Fibroblast of upper back skin (primary cell): ENCODE results near the gene GPRC5D.

Source experiments
- DNase-seq: peaks from one replicate; pipeline ENCODE4 v3.0.0-alpha.2; 2013

The GPRC5D gene

DNA sequence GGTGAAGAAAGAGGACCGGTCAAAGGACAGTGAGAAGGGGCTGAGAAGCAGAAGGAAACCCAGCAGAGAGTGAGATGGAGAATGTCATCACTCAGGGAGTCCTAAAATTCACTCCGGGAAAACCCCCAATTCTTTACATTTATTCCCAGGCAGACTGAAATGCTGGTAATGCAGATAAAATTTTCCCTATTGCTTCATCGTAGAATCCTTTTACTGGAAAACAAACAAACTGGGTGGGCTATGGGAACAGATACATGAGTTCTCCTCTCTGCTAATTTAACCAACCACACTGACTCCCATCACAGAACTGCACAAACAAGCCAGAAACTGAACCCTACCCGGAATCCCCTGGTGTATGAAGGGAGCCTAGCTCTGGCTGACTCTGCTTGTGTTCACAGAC lies 27.2 kb upstream of the GPRC5D start:
- peak; percentile 15 for DNase-seq

DNA sequence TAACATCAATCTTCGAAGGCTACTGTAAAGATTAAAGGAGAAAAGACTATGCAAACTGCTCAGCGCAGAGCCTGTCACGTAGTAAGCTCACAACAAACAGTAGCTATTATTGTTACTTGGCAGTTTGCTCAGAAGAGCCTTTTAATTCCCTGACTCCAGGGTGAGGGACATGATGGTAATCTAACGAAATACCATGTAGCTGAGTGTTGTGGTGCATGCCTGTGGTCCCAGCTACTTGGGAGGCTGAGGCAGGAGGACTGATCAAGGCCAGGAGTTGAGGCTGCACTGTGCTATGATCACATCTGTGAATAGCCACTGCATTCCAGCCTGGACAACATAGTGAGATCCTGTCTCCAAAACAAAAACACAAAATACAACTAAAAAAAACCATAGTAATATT lies 25.3 kb upstream of the GPRC5D start:
- no peak for DNase-seq

DNA sequence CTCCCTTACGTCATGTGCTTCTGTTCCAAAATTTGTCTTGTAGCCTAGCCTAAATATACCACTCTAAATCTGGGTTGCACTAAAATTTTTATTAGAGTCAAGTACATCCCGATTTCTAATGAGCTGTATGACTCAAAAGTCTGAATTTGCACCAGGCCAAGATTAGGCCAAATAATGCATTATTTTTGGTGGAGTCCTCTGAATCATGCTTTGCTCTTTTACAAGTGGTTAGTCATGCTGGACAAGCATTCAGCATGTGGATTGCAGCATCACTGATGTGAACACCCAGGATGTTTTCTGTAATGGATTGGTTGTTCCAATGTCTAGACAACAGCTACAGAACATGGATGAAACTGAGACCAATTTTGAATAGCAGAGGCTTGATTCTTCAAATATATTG lies 24.4 kb upstream of the GPRC5D start:
- peak; percentile 92 for DNase-seq

DNA sequence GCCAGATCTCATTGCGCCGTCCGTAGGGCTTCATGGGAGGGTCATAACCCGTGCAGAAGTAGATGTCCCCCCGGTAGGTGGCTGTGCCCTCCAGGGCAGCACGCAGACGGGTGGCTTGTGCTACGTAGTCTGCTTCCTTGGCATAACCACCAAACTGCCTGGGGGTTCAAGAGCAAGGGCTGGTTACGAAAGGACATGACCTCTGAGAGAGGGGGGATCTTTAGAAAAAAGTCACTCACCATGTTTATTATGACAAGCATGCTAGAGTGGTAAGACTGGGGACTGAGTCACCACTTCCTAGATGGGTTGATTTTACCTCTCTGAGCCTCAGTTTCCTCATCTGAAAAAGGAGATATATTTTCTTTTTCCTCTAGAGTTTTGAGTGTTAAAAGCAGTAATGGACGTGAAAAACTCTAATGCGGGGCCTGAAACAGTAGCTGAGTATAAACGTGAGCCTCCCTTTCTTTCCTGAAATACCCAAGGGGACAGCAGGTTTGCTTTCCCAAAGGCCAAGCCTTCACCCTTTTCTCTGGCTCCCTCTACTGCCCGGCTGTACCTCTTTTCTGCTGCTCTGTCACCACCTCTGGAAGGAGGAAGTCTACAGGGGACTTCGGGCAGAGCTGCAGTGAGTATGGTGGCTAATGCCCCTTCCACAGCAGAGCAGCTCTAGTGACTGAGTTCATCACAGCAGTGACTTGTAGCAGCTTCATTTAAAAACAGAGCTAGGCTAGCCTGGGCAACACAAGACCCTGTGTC lies 23.5 kb upstream of the GPRC5D start:
- DNase-seq = peak; percentile 48

DNA sequence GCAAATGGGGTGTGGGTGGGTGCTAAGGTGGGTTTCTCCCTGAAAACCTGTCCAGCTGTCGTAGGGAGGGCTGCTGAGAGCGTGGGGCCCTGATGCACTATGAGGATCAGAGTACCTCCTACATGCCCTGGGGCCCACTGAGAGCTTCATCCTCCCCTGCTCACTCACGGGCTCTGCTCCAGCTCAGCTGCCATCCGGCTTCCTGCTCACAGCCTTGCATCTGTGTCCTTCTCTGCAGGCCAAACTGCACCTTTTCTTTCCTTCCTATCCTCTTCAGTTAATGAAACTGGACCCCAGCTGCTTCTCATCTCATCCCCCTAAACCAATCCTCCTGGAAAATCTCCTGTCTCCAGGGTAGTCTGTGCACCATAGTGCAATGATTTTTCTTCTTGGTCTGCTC lies 22.2 kb upstream of the GPRC5D start:
- DNase-seq = no peak

DNA sequence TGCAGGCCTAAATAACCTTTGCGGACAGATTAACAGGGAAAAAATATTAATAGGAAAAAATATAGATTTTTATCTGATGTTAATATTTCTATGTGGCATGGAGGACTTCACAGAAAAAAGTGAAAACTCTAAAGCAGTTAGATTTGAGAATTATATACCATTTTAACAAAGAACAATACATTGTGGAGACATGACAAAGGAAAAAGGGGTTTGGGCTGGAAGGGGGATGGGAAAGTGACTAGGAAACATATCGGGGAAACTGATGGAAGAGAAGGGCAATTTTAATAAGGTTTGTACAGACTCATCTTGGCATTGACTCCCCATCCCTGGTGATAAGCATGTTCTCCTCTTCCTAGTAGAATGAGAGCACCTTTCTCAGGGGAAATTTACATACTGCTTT lies 21.0 kb upstream of the GPRC5D start:
- DNase-seq = no peak

DNA sequence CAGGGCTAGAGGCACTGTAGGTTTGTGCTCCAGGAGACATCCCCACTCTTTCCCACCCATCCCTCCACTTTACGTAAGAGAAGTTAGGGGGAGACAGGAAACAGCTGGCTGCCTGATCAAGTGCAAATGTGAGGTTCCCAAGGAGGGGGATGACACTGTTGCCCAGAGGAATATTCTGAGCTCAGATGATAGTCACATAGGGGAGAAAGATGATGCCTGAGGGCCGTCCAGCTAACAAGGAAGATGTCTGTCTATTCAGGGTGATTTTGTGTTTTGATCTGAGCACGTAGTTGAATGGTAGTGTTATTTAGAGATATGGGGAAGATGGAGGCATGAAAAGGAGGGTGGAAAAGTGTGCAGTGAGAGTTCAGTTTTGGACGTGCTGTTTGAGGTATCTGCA lies 13.9 kb upstream of the GPRC5D start:
- DNase-seq = no peak

DNA sequence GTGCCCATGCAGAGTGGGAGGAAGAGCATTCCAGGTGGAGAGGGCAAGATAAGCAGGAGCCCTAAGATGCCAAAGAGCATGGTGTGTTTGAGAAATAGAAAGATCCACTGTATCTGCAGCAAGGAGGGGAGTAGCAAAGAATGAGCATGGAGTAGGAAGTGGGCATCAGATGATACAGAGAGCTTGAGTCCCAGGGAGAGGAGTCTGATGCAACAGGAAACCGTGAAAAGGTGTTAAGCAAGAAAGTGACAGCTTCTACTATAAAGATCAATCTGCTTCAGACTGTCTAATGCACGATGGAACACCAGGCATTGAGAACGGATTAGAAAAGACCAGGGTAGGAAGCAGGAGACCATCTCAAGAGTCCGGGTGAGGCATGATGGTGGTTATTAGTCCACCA lies 12.3 kb upstream of the GPRC5D start:
- no peak for DNase-seq

DNA sequence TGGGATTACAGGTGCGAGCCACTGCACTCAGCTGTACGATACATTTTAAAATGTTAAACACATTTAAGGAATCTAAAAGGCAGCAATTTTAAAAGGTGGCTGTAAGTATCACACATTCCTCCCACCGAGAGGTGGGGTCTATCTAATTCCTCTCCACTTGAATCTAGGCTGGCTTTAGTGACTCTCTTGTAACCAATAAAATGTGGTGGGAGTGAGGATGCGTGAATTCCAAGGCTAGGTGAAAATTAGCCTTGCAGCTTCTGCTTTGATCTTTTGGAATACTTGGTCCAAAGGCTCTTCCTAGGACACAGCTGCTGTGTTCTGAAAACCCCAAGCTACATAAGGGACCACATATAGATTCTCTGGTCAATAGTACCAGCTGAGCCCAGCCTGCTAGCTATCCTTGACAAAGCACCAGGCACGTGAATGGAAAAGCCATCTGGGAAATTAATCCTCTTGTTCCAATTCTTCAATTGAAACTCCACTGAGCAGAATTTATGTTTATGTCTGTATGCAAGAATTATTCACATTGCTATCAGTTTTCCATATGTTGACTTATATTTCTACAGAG lies 8.8 kb upstream of the GPRC5D start:
- no peak for DNase-seq

DNA sequence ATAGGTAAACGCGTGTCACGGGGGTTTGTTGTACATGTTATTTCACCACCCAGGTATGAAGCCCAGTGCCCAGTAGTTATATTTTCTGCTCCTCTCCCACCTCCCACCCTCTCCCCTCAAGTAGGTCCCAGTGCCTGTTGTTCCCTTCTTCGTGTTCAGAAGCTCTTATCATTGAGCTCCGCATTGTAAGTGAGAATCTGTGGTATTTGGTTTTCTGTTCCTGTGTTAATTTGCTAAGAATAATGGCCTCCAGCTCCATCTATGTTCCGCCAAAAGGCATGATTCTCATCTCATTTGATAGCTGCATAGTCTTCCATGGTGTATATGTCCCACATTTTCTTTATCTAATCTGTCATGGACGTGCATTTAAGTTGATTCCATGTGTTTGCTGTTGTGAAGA lies 6.9 kb upstream of the GPRC5D start:
- DNase-seq = no peak

DNA sequence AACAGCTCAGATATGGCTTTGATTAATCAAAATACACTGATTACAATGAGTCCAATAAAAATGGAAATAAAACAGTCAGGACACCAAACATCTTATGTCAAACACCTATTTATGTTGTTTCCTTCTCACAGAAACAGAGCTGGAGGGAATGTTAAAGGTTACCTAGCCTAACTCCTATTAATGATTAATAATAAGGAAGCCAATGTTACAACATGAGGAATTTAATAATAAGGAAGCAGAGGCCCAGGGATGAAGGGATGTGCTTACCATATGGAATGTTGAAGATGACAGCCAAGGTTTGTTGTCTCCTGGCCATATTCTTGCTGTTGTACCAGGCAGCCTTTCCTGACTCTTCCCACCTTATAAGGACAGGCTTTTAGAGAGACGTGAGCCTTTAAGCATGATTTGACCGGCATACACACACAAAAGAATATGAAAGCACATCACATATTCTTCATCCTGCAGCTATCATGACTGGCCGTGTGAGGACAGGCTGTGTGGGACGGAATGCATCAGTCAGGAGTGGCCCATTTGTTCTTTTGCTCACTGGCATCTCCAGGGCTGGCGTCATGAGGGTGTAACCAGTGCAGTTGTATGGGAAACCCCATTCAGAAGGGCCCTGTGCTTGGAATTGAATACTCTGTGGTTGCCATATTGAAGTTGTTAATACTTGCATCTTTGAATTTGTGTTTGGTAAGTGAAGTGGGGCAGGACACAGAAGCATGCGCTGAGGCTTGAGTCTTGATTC lies 3.1 kb upstream of the GPRC5D start:
- no peak for DNase-seq

DNA sequence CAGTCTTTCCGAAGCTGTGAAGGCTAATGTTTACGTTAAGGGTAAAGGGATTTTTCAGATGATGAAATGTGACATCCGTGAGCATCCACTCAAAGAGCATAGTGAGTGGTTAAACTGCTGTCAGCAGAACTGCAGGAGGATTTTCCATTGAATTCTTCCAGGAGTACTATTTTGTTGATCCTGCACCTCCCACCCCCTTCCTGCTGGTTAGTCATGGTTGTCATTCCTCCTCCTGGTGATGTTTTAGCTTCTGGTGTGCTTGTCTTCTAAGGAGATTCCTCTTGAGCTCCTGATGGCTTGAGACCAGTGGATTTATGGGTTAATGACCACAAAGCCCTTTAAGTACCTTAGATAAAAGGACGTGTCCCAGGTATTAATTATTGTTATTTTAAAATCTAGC lies 2.4 kb upstream of the GPRC5D start:
- peak; percentile 35 for DNase-seq

DNA sequence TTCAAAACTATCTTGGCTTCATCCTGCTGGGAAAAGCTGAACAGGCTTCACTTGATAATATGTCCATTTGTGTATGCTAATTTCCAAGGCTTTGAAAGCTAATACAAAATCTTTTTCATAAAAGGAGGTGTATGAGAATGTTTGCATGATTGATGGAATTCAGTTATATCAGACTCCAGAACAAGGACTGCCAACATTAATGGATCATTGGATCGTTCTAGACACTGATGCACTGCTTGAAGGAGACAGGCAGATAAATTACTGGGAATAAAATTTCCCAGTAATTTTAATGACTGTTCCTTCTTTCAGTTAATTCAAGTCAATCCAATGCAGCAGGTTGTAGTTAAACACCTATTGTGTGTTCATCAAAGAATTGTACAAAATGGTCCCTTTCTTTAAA lies 466 bp downstream of the GPRC5D start:
- no peak for DNase-seq

DNA sequence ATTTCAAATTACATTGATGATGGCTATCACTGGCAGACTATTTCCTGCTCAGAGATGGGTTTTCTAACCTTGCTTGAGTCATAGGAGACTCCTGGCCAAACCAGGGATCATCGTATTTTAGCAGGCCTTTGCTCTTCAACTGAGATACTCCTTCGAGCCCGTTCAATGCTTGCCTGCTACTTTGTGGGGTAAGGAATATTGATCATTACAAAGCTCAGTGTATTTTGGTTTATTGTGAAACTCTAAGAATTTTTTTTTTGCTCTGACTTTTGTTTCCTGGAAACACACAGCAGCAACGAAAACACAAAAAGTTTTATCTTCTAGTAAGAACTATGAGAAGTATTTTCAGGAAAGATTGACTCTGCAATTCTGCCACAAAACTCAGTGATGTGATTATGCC lies 4.1 kb downstream of the GPRC5D start:
- no peak for DNase-seq

DNA sequence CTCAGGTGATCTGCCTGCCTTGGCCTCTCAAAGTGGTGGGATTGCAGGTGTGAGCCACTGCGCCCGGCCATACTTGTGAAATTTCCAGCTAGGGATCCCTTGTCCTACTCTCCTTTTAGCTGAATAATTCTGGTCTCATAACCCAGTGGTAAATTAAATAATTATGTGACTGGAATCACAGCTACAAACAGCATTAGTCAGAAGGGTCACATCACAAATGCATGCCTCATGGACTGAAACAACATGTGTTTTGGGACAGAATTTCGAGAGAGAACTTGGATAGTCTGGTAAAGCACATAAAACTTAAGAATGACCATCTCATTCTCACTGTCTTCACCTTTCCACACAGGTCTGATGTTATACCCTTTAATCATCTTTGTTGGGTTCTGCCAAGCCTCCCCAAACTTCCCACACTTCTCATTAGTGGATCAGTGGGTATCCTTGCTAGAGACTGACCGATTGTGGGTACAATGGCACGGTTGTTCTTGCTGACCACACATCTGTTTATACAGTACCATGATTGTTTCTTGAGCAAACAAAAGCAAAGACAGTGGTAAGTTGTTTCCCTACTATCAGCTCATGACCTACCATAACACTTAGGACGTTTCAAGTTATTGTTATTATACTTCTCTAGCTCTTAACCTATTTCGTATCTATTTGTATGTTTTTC lies 5.1 kb downstream of the GPRC5D start:
- DNase-seq = no peak

DNA sequence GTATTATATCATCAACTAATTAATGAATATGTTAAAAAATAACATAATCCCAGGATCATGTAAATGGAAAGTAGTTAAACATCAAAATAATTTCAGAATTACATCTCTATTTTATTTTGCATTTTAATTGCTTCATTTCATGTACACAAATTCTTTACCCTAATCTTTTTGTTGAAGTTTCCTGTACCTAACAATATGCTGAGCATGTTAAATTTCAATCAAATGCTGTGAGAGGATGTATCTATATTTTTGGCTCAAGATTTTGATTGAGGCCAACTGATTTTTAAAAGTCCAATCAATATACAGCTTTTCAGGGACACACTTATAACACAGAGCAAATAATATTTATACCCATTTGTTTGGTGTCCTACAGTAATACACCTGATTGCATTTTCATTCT lies 6.4 kb downstream of the GPRC5D start:
- no peak for DNase-seq

DNA sequence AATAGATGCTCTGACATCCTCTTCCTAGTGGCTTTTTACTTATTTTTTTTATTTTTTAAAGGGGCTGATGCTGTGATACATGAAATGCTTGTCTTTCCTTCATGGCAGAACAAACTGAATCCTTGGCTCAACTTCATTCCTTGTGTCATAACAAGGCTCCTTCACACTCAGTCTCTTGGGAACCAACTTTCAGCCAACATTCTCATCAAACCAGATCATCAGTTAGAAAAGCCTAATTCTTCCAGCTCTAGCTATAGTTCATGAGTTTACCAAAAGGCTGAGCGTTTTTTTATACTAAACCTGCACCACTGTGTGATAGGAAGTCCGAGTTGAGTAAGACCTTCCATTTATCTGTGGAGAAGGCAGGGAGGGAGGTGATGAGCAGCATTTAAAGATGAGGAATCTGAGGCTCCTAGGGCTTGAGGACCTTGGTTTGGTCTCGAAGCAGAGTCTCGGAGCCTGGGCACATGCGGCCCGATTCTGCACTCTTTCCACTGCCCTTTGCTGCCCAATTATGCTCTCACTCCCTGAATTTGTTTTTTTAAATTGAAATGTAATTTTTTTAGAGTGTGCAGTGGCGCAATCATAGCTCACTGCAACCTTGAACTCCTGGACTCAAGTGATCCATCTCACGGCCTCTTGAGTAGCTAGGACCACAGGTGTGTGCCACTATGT lies 8.2 kb downstream of the GPRC5D start:
- DNase-seq = peak; percentile 52

DNA sequence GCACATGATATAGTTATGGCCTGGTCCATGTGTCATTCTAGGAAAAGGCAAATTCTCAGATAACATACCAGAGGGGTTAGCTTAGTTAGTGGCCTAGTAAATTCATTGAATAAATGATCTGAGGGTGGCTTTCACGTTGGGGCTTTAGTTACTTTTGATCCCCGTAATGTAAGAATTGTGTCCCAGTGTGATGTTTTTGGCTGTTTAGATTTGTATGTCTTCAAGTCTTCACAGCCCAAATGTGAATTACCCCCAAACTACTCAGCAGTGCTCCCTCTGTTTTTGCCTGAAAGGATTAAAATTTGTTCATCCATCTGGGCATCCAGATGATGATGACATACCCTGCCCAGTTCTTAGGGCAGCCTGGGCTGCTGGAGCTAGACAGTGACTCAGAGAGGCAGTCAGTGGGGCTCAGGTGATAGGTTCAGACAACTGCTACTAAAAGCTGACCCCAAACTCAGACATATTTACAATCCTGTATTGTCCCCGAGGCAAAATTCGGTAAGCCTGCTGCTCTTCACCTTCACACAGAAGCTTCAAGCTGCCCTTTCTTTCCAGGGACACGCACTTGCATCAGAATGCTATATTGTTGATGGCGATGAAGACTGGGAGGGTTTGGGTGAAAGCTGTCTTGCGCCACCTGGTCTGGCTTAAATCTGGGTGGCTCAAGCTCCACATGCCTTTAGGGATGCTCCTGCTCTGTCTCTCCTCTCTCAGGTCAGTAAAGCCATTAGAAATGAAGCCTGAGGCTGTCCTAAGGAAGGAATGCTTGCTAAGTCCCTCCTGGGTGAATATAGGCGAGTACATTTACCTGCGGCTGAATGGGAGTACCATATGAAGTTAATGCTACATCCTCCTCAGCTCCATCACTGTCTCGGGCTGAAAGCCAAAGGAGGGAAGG lies 10.3 kb downstream of the GPRC5D start:
- DNase-seq = no peak

DNA sequence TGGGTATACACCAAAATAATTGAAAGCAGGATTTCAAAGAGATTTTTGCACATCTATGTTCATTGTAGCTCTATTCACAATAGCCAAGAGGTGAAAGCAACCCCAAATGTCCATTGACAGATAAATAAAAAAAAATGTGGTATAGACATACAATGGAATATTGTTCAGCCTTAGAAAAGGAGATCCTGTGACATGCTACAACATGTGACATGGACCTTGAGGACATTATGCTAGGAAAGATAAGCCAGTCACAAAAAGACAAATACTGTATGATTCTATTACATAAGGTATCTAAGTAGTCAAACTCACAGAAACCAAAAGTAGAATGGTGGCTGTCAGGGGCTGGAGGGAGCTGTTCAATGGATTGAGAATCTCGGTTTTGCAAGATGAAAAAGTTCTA lies 12.1 kb downstream of the GPRC5D start:
- no peak for DNase-seq

DNA sequence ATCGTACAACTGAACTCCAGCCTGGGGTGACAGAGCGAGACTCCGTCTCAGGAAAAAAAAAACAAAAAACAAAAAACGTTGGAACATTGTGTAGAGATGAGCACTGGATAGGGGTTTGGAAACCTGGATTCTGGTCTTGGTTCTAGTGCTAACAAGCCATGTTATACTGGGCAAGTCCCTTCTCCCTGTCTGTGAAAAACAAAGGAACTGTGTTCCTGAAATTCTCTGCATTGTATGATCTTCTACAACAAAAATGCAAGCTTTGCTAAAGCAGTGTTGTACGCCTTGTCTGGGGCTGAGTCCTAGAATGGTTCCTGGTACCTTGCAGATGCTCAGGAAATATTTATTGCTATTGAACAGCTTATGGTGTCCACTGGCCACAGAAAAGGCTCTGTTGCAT lies 13.4 kb downstream of the GPRC5D start:
- DNase-seq = no peak

DNA sequence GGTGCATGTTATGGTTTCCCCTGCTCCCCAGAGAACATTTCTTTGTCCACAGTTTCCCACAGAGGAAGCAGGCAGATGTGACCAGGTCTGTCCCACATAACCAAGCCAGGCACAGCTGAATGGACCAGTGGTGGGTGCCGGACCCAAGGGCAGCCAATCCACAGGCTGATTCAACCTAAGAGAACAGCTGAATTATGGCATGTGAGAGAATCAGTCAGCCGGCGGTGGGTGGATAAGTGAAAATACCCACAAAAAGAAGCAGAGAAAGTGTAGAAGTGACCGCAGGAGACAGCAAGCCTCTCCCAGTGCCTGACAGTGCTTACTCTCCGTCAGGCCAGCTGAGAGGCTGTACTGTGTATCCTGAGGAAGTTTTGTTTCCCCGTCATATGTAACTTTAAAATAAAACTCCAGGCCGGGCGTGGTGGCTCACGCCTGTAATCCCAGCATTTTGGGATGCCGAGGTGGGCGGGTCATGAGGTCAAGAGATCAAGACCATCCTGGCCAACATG lies 14.9 kb downstream of the GPRC5D start:
- DNase-seq = no peak

DNA sequence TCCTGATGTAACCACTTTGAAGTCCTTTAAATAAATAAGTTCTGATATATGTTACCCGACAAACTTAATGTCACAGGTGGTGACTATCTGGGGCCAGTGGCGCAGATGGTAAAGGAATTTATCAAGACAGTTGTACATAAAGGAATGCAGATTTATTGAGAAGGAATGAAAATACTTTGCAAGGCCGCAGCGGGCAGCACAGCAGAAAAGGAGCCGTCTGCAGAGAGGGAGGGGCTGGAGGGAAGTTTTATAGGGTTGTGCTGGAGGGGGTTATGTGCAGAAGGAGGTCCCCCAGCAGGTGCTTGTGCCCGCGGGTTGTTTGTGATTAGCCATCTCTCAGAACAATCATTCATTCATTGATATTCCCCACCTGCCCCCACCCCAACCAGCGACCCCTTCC lies 17.4 kb downstream of the GPRC5D start:
- peak; percentile 21 for DNase-seq
